ENCODE measurements around the gene TMEM217. TPM values are rescaled to one million over a fixed set of nuclear protein-coding genes. Genes with fewer than 3 reads are reported as not detected.
A peak's percentile ranks its signal among the peaks of the same experiment; 100 is the strongest.

Gene TMEM217
- total RNA-seq, 1 experiment from 2014 or later: 0.74 TPM

DNA sequence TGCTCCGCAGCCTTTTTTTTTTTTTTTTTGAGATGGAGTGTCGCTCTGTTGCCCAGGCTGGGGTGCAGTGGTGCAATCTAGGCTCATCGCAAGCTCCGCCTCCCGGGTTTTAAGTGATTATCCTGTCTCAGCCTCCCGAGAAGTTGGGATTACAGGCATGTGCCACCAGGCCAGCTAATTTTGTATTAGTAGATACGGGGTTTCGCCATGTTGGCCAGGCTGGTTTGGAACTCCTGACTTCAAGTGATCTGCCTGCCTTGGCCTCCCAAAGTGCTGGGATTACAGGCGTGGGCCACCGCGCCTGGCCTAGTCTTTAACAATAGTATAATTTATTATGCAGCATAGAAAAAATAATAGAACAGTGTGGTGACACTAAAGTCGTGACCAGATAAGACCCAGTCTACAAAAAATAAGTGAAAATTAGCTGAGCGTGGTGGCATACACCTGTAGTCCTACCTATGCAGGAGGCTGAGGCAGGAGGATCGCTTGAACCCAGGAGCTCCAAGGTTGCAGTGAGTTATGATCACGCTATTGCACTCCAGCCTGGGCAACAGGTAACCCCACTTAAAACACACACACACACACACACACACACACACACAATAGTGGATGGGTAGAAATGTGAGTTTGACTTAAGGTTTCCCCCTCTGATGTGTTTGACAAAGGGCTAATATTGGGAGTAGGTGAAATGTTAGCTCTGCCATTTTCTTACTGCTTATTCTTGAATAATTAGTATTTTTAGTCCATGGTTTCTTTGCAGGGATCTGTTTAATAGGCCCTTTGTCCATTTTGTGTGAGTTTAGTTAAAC, 81.5 kb downstream of the TMEM217 start:
- in situ Hi-C loops (cut with HindIII; ENCODE audit: low pct_unique_long_range_greater_than_20kb, low sequenced_read_pairs): no loop called here
- DNase-seq (ENCODE audit: low read depth): no peak

DNA sequence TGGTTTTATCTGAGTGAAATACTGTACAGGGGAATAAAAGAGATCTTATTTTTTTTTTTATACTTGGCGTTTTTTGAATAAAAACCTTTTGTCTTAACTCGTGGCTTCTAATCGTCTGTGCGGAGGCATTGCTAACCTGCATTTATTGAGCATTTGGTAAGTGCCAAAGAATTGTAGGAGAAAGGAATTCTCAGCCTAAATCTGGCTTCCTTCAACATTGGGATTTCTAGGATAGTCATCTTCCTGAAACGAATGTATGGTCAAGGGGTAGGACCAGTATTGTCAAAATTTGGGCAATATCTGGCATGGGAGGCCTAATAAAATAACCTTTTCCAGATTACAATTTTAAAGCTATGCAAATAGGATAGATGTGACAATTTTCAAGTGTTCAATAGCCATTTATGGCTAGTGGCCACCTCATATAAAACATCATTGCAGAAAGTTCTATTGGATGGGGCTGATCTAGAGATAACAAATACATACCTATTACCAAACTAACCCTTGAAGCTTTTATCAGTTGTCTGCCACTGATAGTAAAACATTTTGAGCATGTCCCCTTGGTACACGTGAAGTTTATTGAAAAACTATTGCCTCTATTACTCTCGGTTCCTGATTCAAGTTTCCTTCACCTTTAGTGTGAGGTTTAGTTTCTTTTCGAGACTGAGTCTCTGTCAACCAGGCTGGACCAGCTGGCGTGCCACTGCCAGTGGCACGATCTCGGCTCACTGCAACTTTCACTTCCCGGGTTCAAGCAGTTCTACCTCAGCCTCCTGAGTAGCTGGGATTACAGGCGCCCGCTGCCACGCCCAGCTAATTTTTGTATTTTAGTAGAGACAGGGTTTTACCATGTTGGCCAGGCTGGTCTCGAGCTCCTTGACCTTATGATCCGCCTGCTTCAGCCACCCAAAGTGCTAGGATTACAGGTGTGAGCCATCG, 82.3 kb downstream of the TMEM217 start:
- in situ Hi-C loops (cut with HindIII; ENCODE audit: low pct_unique_long_range_greater_than_20kb, low sequenced_read_pairs): no loop called here
- DNase-seq (ENCODE audit: low read depth): no peak

DNA sequence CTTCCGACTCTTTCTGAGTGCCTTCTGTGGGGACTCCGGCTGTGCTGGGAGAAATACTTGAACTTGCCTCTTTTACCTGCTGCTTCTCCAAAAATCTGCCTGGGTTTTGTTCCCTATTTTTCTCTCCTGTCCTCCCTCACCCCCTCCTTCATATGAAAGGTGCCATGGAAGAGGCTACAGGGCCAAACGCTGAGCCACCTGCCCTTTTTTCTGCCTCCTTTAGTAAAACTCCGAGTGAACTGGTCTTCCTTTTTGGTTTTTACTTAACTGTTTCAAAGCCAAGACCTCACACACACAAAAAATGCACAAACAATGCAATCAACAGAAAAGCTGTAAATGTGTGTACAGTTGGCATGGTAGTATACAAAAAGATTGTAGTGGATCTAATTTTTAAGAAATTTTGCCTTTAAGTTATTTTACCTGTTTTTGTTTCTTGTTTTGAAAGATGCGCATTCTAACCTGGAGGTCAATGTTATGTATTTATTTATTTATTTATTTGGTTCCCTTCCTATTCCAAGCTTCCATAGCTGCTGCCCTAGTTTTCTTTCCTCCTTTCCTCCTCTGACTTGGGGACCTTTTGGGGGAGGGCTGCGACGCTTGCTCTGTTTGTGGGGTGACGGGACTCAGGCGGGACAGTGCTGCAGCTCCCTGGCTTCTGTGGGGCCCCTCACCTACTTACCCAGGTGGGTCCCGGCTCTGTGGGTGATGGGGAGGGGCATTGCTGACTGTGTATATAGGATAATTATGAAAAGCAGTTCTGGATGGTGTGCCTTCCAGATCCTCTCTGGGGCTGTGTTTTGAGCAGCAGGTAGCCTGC, 83.2 kb downstream of the TMEM217 start:
- in situ Hi-C loops (cut with HindIII; ENCODE audit: low pct_unique_long_range_greater_than_20kb, low sequenced_read_pairs): no loop called here
- DNase-seq (ENCODE audit: low read depth): no peak

DNA sequence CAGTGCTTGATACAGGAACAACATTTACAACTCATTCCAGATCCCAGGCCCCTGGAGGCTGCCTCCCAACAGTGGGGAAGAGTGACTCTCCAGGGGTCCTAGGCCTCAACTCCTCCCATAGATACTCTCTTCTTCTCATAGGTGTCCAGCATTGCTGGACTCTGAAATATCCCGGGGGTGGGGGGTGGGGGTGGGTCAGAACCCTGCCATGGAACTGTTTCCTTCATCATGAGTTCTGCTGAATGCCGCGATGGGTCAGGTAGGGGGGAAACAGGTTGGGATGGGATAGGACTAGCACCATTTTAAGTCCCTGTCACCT, 83.8 kb downstream of the TMEM217 start:
- in situ Hi-C loops (cut with HindIII; ENCODE audit: low pct_unique_long_range_greater_than_20kb, low sequenced_read_pairs): no loop called here
- DNase-seq (ENCODE audit: low read depth): no peak

DNA sequence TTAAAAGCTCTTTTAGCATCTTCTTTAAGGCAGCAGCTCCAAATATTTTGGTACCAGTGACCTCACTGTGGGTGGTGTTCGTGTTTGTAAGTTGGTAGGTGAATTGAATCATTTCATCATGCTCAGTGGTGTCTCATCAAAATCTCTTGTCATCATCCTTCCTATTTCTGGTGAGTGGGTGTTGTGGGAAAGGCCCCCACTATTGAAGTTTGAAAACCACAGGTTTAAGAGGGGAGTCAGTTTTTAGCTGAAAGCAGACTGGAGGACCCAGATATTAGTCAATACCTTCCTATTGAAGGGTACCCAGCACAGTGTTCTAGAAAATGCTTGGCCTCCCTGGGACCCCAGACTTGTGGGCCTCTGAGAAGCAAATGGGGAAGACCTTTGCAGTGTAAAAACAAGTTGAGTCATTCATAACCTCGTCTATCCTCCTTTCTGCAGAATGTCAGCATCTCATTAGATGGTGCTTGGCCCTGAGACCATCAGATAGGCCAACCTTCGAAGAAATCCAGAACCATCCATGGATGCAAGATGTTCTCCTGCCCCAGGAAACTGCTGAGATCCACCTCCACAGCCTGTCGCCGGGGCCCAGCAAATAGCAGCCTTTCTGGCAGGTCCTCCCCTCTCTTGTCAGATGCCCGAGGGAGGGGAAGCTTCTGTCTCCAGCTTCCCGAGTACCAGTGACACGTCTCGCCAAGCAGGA, 84.3 kb downstream of the TMEM217 start:
- in situ Hi-C loops (cut with HindIII; ENCODE audit: low pct_unique_long_range_greater_than_20kb, low sequenced_read_pairs): no loop called here
- DNase-seq (ENCODE audit: low read depth): no peak

DNA sequence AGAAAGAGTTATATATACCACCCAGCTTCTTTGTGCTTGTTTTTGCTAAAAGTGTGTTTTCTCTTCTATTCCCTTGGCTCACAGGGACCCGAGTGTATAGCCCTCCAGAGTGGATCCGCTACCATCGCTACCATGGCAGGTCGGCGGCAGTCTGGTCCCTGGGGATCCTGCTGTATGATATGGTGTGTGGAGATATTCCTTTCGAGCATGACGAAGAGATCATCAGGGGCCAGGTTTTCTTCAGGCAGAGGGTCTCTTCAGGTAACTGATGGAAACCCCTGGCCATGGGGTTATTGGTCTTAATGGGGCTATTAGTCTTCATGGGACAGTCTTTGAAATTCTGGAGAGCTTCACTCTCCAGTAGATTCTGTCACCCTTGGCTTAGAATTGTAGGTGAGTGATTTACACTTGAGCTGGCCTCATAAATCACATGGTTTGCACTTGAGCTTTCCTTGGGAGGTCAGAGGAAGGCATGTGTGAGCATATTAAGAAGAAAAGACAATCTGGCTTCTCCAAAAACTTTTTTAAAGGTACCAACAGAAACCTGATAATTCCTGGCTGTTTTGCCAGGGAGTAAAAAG, 84.9 kb downstream of the TMEM217 start:
- in situ Hi-C loops (cut with HindIII; ENCODE audit: low pct_unique_long_range_greater_than_20kb, low sequenced_read_pairs): no loop called here
- DNase-seq (ENCODE audit: low read depth): no peak

DNA sequence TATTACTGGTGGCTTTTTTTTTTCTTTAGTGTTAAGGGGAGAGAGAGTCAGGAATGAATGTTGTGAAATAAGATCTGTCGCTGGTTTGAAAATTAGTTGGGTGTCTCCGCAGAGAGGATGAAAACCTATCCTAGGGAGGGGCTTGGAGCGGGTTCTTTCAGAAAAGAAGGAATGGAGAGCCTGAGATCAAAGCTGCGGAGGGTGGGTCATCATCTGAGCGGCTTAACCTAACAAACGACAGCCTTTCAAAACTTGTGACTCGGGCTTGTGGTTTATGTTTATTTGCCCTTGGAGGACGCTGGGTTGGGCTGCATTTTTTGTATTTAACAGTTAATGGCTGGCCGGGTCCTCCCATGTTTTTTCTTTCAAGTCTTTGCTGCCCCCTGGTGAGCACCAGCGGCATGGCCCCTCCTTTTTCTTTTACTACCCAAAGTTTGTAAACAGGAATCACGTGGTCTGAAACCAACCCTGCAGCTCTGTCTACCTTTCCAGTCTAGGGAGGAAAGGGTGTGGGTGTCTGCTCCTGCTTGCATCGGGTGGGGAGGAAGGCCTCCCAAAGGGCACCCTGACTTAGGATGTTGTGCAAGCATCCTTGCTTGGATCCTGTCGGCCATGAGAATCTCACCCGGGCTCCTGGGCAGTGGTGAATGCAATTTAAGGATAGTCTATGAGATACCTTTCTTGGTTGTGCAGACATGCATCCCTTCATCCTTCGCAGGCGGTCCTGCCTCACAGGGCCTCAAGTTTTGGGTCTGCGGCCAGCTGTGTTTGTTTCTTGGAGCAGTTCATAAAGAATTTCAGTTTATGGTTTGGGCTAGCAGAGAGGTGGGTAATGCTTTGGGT, 85.8 kb downstream of the TMEM217 start:
- in situ Hi-C loops (cut with HindIII; ENCODE audit: low pct_unique_long_range_greater_than_20kb, low sequenced_read_pairs): no loop called here
- peak; percentile 99 for DNase-seq (ENCODE audit: low read depth)

DNA sequence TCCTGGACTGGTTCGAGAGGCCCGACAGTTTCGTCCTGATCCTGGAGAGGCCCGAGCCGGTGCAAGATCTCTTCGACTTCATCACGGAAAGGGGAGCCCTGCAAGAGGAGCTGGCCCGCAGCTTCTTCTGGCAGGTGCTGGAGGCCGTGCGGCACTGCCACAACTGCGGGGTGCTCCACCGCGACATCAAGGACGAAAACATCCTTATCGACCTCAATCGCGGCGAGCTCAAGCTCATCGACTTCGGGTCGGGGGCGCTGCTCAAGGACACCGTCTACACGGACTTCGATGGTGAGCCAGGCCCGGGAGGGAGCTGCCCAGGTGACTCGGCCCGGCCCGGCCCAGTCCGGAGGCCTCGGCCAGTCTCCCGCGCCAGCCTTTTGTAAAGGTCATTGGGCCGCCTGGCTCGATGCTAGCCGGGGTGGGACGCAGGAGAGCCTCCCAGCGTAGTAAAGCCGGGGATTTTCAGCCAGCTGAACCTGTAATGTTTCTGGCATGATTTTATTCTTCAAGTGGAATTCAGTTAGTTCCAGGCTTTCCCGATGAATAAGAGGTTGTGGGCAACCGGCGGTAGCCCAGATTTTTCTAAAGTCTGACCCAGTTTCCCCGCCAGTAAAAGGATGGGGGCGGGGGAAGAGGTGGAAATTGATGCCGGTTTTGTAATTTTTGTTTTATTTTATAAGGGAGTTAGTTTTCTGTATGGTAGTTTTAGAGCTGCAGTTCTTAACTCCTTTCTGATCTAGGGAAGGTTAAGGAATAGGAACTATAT, 86.6 kb downstream of the TMEM217 start:
- DNase-seq (ENCODE audit: low read depth): no peak
- in situ Hi-C loops (cut with HindIII; ENCODE audit: low pct_unique_long_range_greater_than_20kb, low sequenced_read_pairs): no loop called here

DNA sequence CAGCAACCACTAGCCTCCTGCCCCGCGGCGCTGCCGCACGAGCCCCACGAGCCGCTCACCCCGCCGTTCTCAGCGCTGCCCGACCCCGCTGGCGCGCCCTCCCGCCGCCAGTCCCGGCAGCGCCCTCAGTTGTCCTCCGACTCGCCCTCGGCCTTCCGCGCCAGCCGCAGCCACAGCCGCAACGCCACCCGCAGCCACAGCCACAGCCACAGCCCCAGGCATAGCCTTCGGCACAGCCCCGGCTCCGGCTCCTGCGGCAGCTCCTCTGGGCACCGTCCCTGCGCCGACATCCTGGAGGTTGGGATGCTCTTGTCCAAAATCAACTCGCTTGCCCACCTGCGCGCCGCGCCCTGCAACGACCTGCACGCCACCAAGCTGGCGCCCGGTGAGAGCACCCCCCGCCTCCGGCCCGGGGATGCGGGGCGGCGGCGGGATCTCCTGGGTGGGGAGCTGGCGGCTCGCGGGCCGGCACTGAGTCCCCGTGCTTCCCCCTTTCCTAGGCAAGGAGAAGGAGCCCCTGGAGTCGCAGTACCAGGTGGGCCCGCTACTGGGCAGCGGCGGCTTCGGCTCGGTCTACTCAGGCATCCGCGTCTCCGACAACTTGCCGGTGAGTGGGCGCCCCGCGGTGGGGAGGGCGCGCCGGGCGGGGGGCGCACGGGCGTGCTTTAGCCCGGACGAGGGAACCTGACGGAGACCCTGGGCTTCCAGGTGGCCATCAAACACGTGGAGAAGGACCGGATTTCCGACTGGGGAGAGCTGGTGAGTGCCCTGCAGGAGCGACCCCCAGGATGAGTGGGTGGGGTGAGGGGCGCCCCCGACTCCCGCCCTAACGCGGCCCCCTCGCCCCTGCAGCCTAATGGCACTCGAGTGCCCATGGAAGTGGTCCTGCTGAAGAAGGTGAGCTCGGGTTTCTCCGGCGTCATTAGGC, 87.4 kb downstream of the TMEM217 start:
- DNase-seq (ENCODE audit: low read depth): peak; percentile 73
- in situ Hi-C loops (cut with HindIII; ENCODE audit: low pct_unique_long_range_greater_than_20kb, low sequenced_read_pairs): no loop called here

DNA sequence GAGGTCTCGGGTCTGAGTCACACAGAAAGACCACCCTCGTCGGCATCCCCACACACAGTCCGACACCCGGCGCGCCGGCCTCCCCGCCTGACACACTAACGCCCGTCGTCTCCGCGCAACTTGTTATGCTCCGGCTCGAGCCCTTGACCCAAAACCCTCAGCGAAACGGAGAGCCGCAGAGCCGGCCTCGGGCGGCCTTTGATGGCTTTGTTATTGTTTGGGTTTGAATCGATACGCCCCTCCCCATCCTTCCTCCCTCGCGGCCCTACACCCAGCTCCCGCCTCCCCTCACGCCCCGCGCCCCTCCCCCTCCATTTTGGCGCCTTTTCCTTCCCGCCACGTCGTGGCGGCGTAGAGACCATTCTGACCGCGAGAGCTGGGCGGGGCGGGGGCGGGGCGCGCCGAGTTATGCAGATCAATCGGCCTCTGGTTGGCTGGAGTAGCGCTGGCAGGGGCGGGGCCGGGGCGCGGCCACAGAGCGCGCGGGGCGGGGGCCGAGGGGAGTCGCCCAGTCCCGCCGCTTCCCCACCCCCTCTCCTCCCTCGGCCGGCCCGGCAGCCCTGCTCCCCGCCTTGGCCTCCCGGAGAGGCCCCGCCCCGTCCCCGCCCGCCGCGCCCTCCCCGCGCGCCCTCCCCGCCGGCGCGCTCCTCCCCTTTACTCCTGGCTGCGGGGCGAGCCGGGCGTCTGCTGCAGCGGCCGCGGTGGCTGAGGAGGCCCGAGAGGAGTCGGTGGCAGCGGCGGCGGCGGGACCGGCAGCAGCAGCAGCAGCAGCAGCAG, 88.3 kb downstream of the TMEM217 start, which contains the start of gene PIM1:
TSS of gene PIM1 (plus strand) at position 657 of the 777 bp plus-strand sequence. CDS start 424 bp downstream, outside the sequence.
- in situ Hi-C loops (cut with HindIII; ENCODE audit: low pct_unique_long_range_greater_than_20kb, low sequenced_read_pairs): no loop called here
- DNase-seq (ENCODE audit: low read depth): peak; percentile 92

DNA sequence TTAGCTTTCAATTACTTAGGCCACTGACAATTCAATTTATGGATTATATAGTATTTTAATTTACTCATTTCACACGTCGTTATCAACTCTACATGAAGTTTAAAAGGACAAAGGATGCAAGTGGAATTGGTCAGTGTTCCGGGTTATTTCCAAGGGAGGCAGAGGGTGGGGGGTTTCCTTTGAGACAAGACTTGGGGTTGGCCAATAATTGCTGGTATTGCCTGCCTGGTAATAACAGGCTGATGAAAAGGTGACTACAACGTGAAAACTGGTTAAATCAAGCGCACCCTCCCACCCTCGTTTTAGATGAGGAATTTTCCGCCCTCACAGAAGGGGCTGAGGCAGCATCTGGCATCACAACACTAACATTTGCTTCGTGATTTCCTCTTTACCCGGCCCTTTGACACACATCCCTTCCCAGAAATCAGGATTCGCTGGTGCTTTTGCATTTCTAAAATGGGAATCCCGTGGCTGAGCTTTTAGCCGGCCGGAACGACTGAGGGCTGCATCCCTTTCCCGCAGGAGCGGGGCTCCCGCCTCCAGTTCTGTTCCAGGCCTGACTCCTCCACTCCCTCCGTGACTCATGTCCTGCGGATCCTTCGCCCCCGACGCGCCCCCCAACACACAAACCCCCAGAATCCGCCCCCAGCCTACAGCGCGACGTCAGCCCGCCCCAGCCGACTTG, 89.0 kb downstream of the TMEM217 start:
- in situ Hi-C loops (cut with HindIII; ENCODE audit: low pct_unique_long_range_greater_than_20kb, low sequenced_read_pairs): no loop called here
- peak; percentile 52 for DNase-seq (ENCODE audit: low read depth)

DNA sequence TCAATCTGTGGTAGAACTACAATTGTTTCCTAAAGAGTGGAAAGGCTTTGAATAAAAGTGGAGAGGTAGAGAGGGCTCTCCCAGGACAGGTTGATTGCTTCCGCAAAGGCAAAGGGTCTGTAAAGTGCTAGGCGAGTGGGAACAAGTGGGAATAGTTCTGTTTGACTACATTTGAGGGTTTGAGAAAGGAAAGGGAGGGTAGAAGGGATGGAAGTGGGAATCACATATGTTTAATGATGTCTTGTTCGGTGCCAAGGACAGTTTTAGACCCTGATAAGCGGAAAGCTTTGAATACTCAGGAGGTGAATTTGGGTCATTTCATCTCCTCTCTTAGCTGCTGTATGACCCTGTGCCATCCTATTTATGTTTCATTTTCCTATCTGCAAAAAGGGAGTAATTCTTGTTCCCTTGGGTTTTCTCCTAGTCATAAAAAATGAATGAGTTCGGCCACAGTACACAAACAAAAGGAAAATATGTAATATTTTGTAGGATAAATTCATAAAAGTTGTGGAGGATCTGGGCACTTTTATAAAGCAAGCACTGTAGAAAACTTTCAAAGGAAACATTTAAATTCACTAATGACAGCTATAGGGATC, 89.7 kb downstream of the TMEM217 start:
- no peak for DNase-seq (ENCODE audit: low read depth)
- in situ Hi-C loops (cut with HindIII; ENCODE audit: low pct_unique_long_range_greater_than_20kb, low sequenced_read_pairs): no loop called here

DNA sequence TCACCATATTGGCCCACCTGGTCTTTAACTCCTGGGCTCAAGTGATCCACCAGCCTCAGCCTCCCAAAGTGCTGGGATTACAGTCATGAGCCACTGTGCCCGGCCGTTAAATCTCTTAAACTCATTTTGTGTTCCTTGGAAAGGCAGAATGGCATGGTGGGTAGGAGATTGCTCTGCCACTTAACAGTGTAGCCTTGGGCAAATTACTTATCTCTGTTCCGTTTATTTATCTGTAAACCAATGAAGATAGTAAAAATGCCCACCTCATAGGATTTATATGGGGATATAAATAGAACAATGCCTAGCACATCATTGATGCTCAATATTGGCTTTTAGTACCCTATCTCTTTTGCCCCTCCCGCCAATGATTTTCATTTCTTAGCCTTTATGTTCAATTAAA, 95.2 kb downstream of the TMEM217 start:
- in situ Hi-C loops (cut with HindIII; ENCODE audit: low pct_unique_long_range_greater_than_20kb, low sequenced_read_pairs): no loop called here
- no peak for DNase-seq (ENCODE audit: low read depth)
